Chondrocyte (in vitro differentiated cells): ENCODE data around the gene F13A1. TPM values are rescaled to one million over a fixed set of nuclear protein-coding genes. Genes with fewer than 3 reads are reported as not detected.

Experiments
- DNase-seq: peaks from one replicate; pipeline ENCODE4 v3.0.0; 2021; ENCODE audit warnings: mixed read lengths, low spot score
- H3K27ac Mint-ChIP-seq: one replicate; pipeline ENCODE4 v1.8.0; 2021; ENCODE audit warnings: mild to moderate bottlenecking, moderate library complexity, mixed read lengths; ENCODE audit not compliant: unreplicated experiment
- H3K27me3 Mint-ChIP-seq: 2 replicates; pipeline ENCODE4 v1.8.0; 2021; ENCODE audit warnings: low read depth, mixed read lengths
- H3K36me3 Mint-ChIP-seq: 2 replicates; pipeline ENCODE4 v1.8.0; 2021; ENCODE audit warnings: low read depth, mixed read lengths
- H3K4me1 Mint-ChIP-seq: 2 replicates; pipeline ENCODE4 v1.8.0; 2021; ENCODE audit warnings: low read depth, mild to moderate bottlenecking, mixed read lengths
- H3K4me3 Mint-ChIP-seq: one replicate; pipeline ENCODE4 v1.8.0; 2021; ENCODE audit warnings: mild to moderate bottlenecking, moderate library complexity, mixed read lengths; ENCODE audit not compliant: unreplicated experiment
- H3K9me3 Mint-ChIP-seq: 2 replicates; pipeline ENCODE4 v1.8.0; 2021; ENCODE audit warnings: low read depth, mixed read lengths
- CTCF ChIP-seq: fragments of 200-600 bp; sonication (generic); IDR thresholded peaks from 2 replicates; pipeline ENCODE4 v1.5.0; 2021; ENCODE audit warnings: antibody characterized with exemption, mild to moderate bottlenecking, moderate library complexity
- total RNA-seq: library from RNA; stranded (reverse); gene quantifications from 3 replicates; pipeline ENCODE4 v1.2.1, GENCODE V29; 2021

The F13A1 gene
- total RNA-seq, 1 donor from 2014 or later = 2.7 TPM

GRCh38 chr6:6362056-6362840, 41.8 kb upstream of the F13A1 start:
- H3K9me3 Mint-ChIP-seq = no peaks in the 10 kb centered on the region
- H3K36me3 Mint-ChIP-seq = no peaks in the 10 kb centered on the region
- H3K27ac Mint-ChIP-seq = no peak overlapping the region
- DNase-seq = no peak
- no peaks in the 10 kb centered on the region for H3K4me1 Mint-ChIP-seq
- peaks cover under 1% of the 10 kb centered on the region for H3K27me3 Mint-ChIP-seq
- H3K4me3 Mint-ChIP-seq = no peak overlapping the region
- TF ChIP-seq CTCF = no peak

- Mint-ChIP-seq H3K9me3 (no peaks in the 10 kb centered on the region), H3K4me3 (no peak overlapping the region), H3K27ac (no peak overlapping the region), H3K27me3 (peaks cover 8% of the 10 kb centered on the region), H3K36me3 (no peaks in the 10 kb centered on the region), H3K4me1 (no peaks in the 10 kb centered on the region)
- TF ChIP-seq CTCF = no peak
- no peak for DNase-seq
Measured at GRCh38 chr6:6357530-6357929, 37.1 kb upstream of the F13A1 start.

GRCh38 chr6:6357032-6357431, 36.6 kb upstream of the F13A1 start:
- no peak for DNase-seq
- no peak for TF ChIP-seq CTCF
- no peak overlapping the region for H3K27ac Mint-ChIP-seq
- H3K27me3 Mint-ChIP-seq = peaks cover 8% of the 10 kb centered on the region
- H3K4me1 Mint-ChIP-seq = no peaks in the 10 kb centered on the region
- no peaks in the 10 kb centered on the region for H3K9me3 Mint-ChIP-seq
- H3K4me3 Mint-ChIP-seq = no peak overlapping the region
- H3K36me3 Mint-ChIP-seq = no peaks in the 10 kb centered on the region

GRCh38 chr6:6352772-6353171, 32.3 kb upstream of the F13A1 start:
- Mint-ChIP-seq H3K27ac (no peak overlapping the region), H3K36me3 (no peaks in the 10 kb centered on the region), H3K9me3 (no peaks in the 10 kb centered on the region), H3K4me3 (no peak overlapping the region), H3K4me1 (no peaks in the 10 kb centered on the region), H3K27me3 (peaks cover 13% of the 10 kb centered on the region)
- TF ChIP-seq CTCF = no peak
- DNase-seq = no peak

- no peak overlapping the region for H3K4me3 Mint-ChIP-seq
- no peak overlapping the region for H3K27ac Mint-ChIP-seq
- DNase-seq = no peak
- H3K27me3 Mint-ChIP-seq = peaks cover 13% of the 10 kb centered on the region
- no peaks in the 10 kb centered on the region for H3K36me3 Mint-ChIP-seq
- H3K4me1 Mint-ChIP-seq = no peaks in the 10 kb centered on the region
- no peaks in the 10 kb centered on the region for H3K9me3 Mint-ChIP-seq
- TF ChIP-seq CTCF = peak; percentile 7
Measured at GRCh38 chr6:6351511-6352025, 31.1 kb upstream of the F13A1 start.
